ENCODE results near the gene ABCC1. TPM values are rescaled to one million over a fixed set of nuclear protein-coding genes. Genes with fewer than 3 reads are reported as not detected.

ABCC1 gene
- total RNA-seq, 1 donor from 2014 or later = 21.8 TPM

- Mint-ChIP-seq H3K27ac (ENCODE audit: unreplicated experiment) (no peak overlapping the region), H3K9me3 (ENCODE audit: unreplicated experiment) (no peaks in the 10 kb centered on the region), H3K36me3 (ENCODE audit: low read depth, unreplicated experiment) (peaks cover 10% of the 10 kb centered on the region), H3K4me1 (ENCODE audit: unreplicated experiment) (no peaks in the 10 kb centered on the region), H3K27me3 (ENCODE audit: unreplicated experiment) (peaks cover 4% of the 10 kb centered on the region), H3K4me3 (ENCODE audit: unreplicated experiment) (no peak overlapping the region)
- DNase-seq (ENCODE audit: low spot score) = no peak
- no peak for TF ChIP-seq CTCF (IDR thresholded peaks at IDR 0.05; ENCODE audit: unreplicated experiment)
Measured at GRCh38 chr16:16093628-16094332, 144.4 kb downstream of the ABCC1 start.

GRCh38 chr16:16095646-16096045, 146.2 kb downstream of the ABCC1 start:
- TF ChIP-seq CTCF (IDR thresholded peaks at IDR 0.05; ENCODE audit: unreplicated experiment) = no peak

DNA sequence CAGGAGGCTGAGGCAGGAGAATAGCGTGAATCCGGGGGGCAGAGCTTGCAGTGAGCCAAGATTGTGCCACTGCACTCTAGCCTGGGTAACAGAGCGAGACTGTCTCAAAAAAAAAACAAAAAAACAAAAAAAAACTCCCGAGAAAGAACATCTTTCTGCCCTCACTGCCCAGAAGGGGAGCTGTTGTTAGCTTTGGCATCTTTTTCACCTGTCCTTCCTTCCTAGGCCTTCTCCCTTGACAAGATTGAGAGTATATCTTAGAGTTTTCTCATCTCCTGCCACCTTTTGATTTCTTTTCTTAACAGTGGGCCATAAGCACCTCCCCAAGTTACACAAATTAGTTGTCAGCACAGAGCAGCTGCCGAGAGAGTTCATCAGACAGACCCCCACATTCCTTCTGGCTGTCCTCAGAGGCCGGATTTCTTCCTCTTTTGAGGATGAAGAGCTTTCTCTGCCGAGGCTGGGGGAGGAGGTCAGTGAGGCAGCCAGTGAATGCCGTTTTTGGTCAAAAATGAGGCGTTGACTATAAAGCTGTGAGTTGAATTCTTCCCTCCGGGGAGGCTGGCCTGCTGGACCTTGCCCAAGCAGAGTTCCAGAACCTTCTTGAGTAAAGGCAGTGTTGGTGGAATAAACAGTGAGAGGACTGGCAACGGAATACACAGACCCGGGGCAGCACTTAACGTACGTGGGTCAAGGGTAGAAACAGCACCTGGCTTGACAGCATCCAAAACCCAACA, 146.9 kb downstream of the ABCC1 start:
- no peak for DNase-seq (ENCODE audit: low spot score)
- peaks cover 5% of the 10 kb centered on the region for H3K36me3 Mint-ChIP-seq (ENCODE audit: low read depth, unreplicated experiment)
- no peak overlapping the region for H3K4me3 Mint-ChIP-seq (ENCODE audit: unreplicated experiment)

More at GRCh38 chr16:16095646-16096045, 146.2 kb downstream of the ABCC1 start:
- Mint-ChIP-seq H3K4me1 (ENCODE audit: unreplicated experiment) (peaks cover 8% of the 10 kb centered on the region), H3K4me3 (ENCODE audit: unreplicated experiment) (no peak overlapping the region), H3K27me3 (ENCODE audit: unreplicated experiment) (peaks cover 1% of the 10 kb centered on the region), H3K27ac (ENCODE audit: unreplicated experiment) (no peak overlapping the region), H3K36me3 (ENCODE audit: low read depth, unreplicated experiment) (peaks cover 5% of the 10 kb centered on the region), H3K9me3 (ENCODE audit: unreplicated experiment) (no peaks in the 10 kb centered on the region)
- DNase-seq (ENCODE audit: low spot score) = no peak

GRCh38 chr16:16096858-16097213, 147.4 kb downstream of the ABCC1 start:
- H3K4me3 Mint-ChIP-seq (ENCODE audit: unreplicated experiment) = no peak overlapping the region
- peaks cover 1% of the 10 kb centered on the region for H3K27me3 Mint-ChIP-seq (ENCODE audit: unreplicated experiment)
- peaks cover 8% of the 10 kb centered on the region for H3K4me1 Mint-ChIP-seq (ENCODE audit: unreplicated experiment)
- H3K36me3 Mint-ChIP-seq (ENCODE audit: low read depth, unreplicated experiment) = peaks cover 8% of the 10 kb centered on the region
- H3K27ac Mint-ChIP-seq (ENCODE audit: unreplicated experiment) = no peak overlapping the region
- H3K9me3 Mint-ChIP-seq (ENCODE audit: unreplicated experiment) = no peaks in the 10 kb centered on the region
- DNase-seq (ENCODE audit: low spot score) = no peak
- TF ChIP-seq CTCF (IDR thresholded peaks at IDR 0.05; ENCODE audit: unreplicated experiment) = no peak

More for the DNA sequence above, 146.9 kb downstream of the ABCC1 start:
- H3K4me1 Mint-ChIP-seq (ENCODE audit: unreplicated experiment) = peaks cover 8% of the 10 kb centered on the region
- no peak overlapping the region for H3K27ac Mint-ChIP-seq (ENCODE audit: unreplicated experiment)
- no peak for TF ChIP-seq CTCF (IDR thresholded peaks at IDR 0.05; ENCODE audit: unreplicated experiment)
- no peaks in the 10 kb centered on the region for H3K9me3 Mint-ChIP-seq (ENCODE audit: unreplicated experiment)
- H3K27me3 Mint-ChIP-seq (ENCODE audit: unreplicated experiment) = peaks cover 1% of the 10 kb centered on the region

DNA sequence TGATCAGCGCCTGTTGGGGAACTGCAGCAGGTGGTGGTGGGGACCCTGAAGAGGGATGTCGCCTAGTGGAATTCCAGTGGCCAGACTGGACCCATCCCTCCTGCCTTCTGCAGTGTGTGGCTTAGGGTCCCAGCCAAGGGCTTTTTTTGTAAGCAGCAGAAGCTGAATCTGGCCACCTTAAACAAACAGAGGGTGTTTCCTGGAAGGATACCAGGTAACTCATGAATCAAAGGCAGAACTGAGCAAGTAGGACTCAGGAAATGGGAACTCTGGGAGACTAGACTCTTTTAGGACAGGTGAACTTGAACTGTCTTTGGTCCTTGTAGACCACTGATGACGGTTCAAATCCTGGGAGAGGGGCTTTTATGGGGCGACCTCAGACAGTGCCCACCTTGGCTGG, 149.9 kb downstream of the ABCC1 start:
- no peak for TF ChIP-seq CTCF (IDR thresholded peaks at IDR 0.05; ENCODE audit: unreplicated experiment)
- no peaks in the 10 kb centered on the region for H3K9me3 Mint-ChIP-seq (ENCODE audit: unreplicated experiment)
- no peak overlapping the region for H3K27ac Mint-ChIP-seq (ENCODE audit: unreplicated experiment)
- H3K27me3 Mint-ChIP-seq (ENCODE audit: unreplicated experiment) = no peaks in the 10 kb centered on the region
- peaks cover 8% of the 10 kb centered on the region for H3K4me1 Mint-ChIP-seq (ENCODE audit: unreplicated experiment)
- no peak overlapping the region for H3K4me3 Mint-ChIP-seq (ENCODE audit: unreplicated experiment)
- no peak for DNase-seq (ENCODE audit: low spot score)
- peaks cover 18% of the 10 kb centered on the region for H3K36me3 Mint-ChIP-seq (ENCODE audit: low read depth, unreplicated experiment)

All from endothelial cell (in vitro differentiated cells).